ENCODE measurements around the gene UNC13C.
"Not testable (repeated sequence)": the region's sequence is repeated elsewhere in the genome, so short reads cannot be mapped to it uniquely, and the experiment has no call there.

UNC13C gene

DNA sequence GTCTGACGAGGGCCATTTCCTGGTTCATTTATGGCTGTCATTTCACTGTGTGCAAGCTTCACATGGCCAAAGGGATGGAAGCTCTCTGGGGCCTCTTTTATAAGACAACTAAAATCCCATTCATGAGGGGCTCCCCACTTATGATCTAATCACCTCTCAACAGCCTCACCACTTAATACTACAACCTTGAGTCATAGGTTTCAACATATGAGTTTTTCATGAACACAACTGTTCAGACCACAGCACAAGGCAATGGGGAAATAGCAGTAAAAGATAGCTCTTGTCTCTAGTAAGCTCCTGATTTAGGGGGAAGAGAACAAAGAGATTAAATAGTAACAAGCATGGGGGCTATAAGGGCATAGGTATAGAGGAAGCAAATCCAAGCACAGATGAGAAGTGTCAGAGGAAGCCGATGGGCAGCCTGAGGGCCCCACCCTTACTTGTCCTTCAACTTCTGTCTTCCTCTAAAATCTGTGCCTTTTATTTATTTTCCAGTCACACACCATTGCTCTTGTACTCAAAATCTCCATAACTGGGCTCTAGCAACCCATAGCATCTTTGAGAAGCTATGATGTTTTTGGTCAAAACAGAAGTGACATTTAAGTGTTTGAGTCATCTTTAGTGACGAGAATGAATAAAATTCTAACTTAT, 329.1 kb downstream of the UNC13C start:
- no peak for DNase-seq

DNA sequence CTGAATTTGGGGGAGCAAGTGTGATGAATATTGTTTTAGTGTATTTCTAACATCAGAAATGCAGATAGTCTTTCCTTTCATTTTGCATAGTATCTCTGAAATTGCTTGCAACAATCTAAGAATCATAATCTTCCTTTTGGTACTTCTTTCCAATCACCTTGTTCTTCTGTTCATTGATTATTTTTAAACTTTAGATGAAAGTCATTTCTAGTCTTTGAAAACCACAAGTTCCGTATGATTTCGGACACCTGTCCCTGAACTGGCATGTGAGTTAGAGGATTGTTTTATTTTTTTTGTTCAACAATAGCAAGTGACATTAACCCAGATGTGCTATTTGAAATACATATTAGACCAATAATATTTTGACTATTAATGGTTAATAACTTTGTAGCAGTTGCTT, 329.7 kb downstream of the UNC13C start:
- DNase-seq, result no peak

- DNase-seq, result no peak
Measured at GRCh38 chr15:54312528-54312927, 334.3 kb downstream of the UNC13C start.

- no peak for DNase-seq
Measured at GRCh38 chr15:54321426-54321825, 343.2 kb downstream of the UNC13C start.

DNA sequence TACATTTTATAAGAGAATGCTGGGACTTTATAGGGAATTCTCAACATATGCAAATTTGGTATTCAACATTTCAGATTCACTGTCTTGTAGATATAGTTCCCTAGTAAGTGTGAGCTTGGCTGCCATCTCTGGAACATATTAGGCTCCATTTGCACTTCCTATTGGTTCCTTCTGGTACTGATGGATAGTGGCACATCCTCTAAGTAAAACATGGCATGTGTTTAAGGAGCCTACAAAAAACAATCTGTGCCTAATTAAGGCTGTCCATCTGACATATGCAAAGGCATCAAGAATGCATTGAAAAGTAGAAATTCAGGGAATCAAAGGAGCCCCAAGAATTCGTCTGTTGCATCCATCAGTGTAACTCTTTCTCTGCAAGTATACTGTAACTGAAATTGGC, 344.1 kb downstream of the UNC13C start:
- DNase-seq, result no peak

GRCh38 chr15:54345301-54345700, 367.1 kb downstream of the UNC13C start:
- DNase-seq, result no peak

GRCh38 chr15:54345827-54346226, 367.6 kb downstream of the UNC13C start:
- no peak for DNase-seq

DNA sequence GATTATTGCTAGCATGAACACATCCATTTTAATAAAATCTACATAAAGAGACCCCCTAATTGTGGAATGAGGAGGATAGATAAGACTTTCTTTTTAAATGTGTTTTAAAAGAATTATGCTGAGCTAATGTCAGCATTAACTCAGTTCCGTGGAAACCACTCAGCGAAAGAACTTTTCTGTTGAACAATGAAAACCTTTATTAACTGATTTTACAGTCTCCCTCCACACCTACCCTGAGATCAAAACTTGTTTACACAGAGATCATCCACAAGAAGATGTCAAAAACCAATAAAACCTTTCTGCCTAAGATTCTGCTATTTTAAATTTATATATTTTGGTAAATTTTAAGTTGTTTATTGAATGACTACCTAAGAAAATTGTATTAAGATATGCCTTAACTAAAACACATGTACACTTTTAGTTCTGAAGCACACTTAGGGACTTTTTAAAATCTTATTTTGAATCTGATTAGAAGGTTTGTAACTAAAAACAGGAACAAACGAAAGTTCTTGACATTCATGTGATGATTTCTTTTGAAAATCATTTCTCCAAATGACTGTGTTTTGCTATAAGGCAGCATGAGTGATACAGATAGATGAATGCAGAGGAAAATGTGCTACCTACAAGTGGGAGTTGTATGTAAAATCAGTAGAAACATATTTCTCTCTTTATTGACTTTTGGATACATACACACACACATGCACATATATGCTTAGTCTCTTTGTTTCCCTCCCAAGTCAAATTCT, 369.0 kb downstream of the UNC13C start:
- DNase-seq, result no peak

DNA sequence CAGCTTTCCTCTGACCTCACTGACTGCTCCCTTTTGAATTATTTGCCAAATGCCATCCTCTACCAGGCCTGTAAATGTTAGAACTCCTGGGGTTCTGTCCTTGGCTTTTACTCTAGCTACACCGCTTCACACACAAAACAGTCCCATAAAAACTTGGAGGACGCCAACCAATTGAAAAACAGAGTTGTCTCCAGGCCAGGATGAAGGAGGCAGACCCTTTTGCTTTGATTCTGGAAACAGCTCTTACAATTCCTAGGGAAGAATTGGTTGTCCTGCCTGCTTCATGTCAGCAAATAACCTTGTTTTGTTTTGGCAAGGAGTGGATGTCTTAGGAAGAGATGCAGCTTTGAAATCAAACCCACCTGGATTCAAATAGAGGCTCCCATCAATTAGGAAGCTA, 375.5 kb downstream of the UNC13C start:
- DNase-seq, result no peak

GRCh38 chr15:54354341-54354740, 376.1 kb downstream of the UNC13C start:
- DNase-seq, result no peak

- DNase-seq, result no peak
Measured at GRCh38 chr15:54364961-54365360, 386.7 kb downstream of the UNC13C start.

DNA sequence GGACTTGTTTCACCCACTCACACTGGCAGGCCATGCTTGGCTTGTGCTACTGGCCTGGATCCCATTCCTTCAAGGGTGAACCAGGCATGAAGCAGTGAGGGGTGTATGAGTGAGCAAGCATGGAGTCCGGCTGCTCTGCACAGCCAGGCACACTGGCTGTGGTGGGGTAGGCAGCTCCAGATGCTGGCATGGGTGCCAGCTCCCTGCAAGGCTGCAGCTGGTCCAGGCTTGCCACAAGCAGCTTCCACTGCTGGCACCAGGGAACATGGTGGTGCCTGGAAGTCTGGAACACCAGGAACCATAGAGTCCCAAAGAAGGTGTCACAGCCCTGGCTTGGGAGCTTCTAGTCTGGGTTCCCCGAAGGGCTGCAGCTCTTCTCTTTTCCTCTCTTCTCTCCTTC, 395.1 kb downstream of the UNC13C start:
- DNase-seq, result no peak

DNA sequence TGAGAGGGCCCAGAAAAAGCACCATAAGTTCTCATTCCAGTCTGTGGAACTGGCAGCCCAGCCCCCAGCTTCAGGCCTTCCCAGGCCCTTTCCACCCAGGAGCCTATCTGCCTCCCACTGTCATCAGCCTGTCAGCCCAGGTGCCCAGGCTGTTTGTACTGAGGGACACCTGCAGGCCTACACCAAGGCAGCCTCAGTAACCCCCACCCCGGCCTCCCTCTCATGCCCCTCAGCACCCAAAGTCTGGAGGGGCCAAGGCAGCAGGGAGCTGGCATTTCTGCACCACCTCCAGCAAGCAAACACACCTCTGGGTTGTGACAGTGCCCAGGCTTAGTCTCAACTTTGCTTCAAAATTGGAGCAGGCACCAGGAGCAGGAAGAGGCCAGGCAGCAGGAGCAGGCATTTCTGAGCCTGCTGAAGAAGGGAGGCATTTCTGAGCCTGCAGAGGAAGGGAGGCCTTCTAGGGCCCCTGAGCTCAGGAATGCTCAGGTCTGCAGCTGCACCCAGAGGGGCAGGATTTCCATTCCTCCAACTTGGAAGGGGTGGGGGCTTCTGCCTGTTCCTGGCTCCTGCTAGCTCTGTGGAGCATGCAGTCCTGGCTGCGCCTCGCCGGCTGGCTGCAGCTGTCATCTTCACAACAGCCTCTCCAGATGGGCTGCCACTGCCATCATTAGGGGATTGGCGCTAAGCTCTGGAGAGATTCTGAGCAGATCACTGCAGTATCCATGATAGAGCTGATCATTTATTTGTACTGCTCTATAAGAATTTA, 396.1 kb downstream of the UNC13C start:
- DNase-seq, result no peak

DNA sequence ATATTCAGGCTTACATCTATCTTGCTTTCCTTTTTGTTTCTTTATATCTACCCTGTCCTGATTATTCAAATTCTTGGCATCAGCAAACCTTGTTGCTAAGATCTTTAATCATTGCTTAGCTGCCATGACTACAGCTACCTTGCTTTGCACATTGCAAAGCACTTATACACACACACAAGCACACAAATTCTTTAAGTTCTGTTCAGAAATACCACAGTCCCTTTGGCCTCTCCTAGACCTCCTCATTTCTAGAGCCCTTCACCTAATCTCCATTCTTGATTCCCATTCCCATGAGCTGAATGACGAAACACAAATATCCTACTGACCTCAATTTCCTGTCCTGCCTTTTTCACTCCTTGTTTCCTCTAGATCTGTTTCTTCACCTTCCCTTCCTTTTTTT, 409.6 kb downstream of the UNC13C start:
- DNase-seq, result no peak

DNA sequence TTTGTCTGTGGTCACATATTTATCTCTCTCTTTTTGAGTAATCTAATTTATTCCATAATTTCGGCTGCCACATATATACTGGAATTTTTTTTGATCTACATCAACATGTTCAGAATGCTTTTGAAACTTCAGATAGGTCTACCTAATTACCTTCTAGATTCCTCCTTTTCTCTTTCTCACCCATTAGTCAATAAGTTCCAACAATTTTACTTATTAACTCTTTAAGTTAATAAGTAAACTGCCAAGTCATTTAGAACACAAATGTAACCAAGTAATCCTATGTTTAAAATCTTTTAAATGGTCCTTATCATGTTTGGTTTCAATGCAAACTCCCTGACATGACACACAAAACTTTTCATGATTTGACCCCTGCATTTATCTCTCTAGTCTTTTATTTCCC, 410.5 kb downstream of the UNC13C start:
- DNase-seq, result no peak

DNA sequence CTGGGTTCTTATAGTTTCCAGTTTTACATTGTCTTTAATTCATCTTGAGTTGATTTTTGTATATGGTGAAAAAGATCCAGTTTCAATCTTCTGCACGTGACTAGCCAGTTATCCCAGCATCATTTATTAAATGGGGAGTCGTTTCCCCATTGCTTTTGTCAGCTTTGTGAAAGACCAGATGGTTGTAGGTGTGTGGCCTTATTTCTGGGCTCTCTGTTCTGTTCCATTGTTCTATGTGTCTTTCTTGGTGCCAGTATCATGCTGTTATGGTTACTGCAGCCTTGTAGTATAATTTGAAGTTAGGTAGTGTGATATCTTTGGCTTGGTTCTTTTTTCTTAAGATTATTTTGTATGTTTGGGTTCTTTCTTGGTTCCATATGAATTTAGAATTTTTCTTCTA, 432.2 kb downstream of the UNC13C start:
- no peak for DNase-seq

- no peak for DNase-seq
Measured at GRCh38 chr15:54424171-54424570, 445.9 kb downstream of the UNC13C start.

GRCh38 chr15:54428596-54428995, 450.4 kb downstream of the UNC13C start:
- no peak for DNase-seq

DNA sequence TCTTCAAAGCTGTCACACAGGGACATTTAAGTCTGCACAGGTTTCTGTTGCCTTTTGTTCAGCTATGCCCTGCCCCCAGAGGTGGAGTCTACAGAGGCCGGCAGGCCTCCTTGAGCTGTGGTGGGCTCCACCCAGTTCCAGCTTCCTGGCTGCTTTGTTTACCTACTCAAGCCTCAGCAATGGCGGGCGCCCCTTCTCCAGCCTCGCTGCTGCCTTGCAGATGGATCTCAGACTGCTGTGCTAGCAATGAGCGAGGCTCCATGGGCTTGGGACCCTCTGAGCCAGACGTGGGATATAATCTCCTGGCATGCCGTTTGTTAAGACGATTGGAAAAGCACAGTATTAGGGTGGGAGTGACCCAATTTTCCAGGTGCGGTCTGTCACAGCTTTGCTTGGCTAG, 472.0 kb downstream of the UNC13C start:
- DNase-seq, result not testable (repeated sequence)

DNA sequence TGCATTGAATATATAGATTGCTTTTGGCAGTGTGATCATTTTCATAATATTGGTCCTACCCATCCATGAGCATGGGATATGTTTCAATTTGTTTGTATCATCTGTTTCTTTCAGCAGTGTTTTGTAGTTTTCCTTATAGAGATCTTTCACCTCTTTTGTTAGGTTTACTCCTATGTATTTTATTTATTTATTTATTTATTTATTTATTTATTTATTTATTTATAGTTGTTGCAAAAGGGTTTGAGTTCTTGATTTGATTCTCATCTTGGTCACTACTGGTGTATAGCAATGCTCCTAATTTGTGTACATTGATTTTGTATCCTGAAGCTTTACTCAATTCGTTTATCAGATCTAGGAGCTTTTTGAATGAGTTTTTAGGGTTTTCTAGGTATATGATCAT, 478.2 kb downstream of the UNC13C start:
- no peak for DNase-seq

DNA sequence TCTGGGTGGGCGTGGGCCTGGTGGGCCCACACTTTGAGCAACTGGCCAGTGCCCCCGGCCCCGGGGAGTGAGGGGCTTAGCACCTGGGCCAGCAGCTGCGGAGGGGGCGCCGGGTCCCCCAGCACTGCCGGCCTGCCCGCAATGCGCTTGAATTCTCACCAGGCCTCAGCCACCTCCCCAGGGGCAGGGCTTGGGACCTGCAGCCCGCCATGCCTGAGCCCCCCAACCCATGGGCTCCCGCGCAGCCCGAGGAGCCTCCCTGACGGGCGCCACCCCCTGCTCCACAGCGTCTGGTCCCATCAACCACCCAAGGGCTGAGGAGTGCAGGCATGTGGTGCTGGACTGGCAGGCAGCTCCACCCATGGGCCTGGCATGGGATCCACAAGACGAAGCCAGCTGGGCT, 484.3 kb downstream of the UNC13C start:
- no peak for DNase-seq

DNA sequence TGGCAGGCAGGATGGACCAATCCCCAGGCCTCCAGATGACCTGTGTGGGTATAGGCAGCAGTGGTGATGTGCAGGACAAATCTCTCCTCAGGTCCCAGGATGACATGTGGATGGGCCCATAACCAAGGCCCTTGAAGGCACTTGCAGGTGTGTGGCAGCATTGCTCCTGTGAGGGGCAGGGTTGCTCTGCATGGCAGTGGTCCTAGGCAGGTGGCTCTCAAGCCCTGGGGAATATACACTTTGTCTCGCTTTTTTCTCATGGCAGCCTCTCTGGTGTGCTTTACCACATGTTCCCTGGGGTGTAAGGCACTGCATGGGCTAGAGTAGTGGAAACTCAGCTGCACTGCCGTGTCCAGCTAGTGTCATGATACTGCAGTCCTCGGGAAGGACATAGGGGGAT, 503.6 kb downstream of the UNC13C start:
- no peak for DNase-seq

DNA sequence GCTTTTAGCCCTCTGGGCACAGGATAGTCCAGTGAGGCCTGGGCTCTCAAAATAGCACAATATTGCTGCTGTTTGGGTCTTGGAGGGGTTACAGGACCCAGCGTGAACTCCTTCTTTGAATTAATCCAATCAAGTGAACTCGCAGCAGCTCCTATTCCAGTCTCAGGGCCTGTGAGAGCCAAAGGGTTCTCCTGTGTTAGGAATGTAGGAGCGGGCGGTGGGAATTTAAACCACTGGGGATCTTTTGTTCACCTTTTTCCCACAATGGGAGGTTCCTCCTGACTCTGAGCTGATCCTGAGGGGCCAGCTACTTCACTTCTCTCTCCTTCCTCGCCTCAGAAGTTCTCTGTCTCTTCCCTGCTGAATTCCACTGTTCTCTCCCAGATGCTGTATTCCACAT, 504.0 kb downstream of the UNC13C start:
- no peak for DNase-seq

DNA sequence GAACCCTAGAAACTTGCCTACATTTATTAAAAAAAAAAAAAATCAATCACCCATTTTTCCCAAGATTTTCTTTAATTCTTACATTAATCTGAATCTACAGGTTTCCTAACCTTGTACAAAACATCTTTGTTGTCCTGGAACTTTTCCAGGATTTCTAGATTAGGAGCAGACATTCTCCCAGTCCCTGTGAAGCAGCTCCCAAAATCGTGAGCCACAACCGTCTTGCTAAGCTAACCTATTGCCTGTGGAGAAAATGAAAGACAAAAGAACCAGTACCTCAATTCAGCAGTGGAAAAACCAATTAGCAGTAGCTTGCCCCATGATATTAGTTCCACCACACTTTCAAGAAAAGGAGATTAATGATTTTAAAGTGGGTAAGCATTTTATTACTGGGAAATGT, 522.1 kb downstream of the UNC13C start:
- no peak for DNase-seq
